ENCODE measurements around the gene SERPINF2. TPM values are rescaled to one million over a fixed set of nuclear protein-coding genes. Genes with fewer than 3 reads are reported as not detected.
A peak's percentile ranks its signal among the peaks of the same experiment; 100 is the strongest.

The SERPINF2 gene
- total RNA-seq, 1 donor from 2014 or later = 0.37 TPM

DNA sequence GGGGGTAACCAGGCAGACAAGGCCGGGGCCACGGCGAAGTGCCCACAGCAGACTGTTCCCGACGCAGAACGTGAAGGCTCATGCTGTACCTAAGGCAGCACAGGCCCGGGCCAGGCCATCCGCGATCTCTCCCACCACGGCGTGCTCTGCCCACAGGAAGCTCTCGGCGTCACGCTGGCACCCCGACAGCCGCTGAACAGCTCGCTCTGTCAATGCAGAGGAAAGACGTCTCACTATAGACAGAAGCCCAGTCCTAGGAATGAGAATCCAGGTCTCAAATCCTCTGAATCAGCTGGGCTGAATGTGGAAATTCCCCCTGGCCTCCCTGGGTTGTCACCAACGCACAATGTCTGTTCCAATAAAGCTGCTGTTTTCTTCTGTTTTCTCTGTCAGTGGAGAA, 40.6 kb downstream of the SERPINF2 start:
- peaks cover 13% of the 10 kb centered on the region for H3K4me1 Mint-ChIP-seq (ENCODE audit: low read depth, unreplicated experiment)
- H3K36me3 Mint-ChIP-seq (ENCODE audit: unreplicated experiment) = no peaks in the 10 kb centered on the region
- H3K27me3 Mint-ChIP-seq (ENCODE audit: unreplicated experiment) = peaks cover 2% of the 10 kb centered on the region
- peak overlapping the region; percentile 21 for H3K27ac Mint-ChIP-seq (ENCODE audit: unreplicated experiment)
- no peak overlapping the region for H3K4me3 Mint-ChIP-seq (ENCODE audit: unreplicated experiment)
- TF ChIP-seq, protein P1, sequence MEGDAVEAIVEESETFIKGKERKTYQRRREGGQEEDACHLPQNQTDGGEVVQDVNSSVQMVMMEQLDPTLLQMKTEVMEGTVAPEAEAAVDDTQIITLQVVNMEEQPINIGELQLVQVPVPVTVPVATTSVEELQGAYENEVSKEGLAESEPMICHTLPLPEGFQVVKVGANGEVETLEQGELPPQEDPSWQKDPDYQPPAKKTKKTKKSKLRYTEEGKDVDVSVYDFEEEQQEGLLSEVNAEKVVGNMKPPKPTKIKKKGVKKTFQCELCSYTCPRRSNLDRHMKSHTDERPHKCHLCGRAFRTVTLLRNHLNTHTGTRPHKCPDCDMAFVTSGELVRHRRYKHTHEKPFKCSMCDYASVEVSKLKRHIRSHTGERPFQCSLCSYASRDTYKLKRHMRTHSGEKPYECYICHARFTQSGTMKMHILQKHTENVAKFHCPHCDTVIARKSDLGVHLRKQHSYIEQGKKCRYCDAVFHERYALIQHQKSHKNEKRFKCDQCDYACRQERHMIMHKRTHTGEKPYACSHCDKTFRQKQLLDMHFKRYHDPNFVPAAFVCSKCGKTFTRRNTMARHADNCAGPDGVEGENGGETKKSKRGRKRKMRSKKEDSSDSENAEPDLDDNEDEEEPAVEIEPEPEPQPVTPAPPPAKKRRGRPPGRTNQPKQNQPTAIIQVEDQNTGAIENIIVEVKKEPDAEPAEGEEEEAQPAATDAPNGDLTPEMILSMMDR (IDR thresholded peaks at IDR 0.05; ENCODE audit: partially characterized antibody, unreplicated experiment) = no peak
- no peak for DNase-seq
- H3K9me3 Mint-ChIP-seq (ENCODE audit: unreplicated experiment) = peaks cover 3% of the 10 kb centered on the region

DNA sequence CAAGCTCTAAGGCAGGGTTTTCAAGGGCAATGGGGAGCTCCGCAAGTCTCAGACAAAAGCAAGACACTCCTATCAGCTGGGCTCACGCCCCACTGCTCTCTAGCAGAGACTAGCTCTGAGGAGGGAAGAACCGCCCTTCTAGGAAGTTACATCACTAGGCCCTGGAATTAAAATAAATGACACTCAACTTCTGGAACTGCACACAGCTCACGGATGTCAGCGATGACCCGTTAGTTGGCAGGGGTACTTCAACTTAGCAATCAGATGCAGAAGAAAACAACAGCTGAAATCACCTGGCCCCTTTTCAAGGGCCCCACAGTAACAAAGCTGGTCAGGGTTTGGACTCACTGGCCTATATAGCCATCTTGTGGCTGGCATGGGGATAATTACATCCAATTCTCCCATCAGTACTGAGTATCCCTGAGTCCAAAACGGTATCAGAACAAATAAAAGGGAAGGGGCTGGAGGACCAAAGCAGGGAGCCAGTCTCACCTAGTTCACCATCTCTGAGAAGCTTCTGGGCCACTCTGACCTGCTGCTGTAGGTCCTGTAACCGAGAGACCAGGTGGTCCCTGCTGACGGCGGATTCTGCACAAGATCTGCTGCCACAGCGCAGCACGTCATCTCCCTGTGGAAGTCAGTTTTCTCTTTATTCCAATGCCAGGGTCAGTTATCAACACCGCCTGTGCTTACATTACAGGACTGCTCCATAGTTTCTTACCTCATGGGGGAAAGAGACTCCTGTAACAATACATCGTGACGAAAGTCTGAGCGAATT, 41.4 kb downstream of the SERPINF2 start:
- TF ChIP-seq, protein P1 (IDR thresholded peaks at IDR 0.05; ENCODE audit: partially characterized antibody, unreplicated experiment) = peak; percentile 65
- H3K27ac Mint-ChIP-seq (ENCODE audit: unreplicated experiment) = peak overlapping the region; percentile 38
- H3K4me1 Mint-ChIP-seq (ENCODE audit: low read depth, unreplicated experiment) = peaks cover 13% of the 10 kb centered on the region
- H3K9me3 Mint-ChIP-seq (ENCODE audit: unreplicated experiment) = peaks cover 3% of the 10 kb centered on the region
- no peaks in the 10 kb centered on the region for H3K36me3 Mint-ChIP-seq (ENCODE audit: unreplicated experiment)
- H3K27me3 Mint-ChIP-seq (ENCODE audit: unreplicated experiment) = peaks cover 2% of the 10 kb centered on the region
- no peak for DNase-seq
- no peak overlapping the region for H3K4me3 Mint-ChIP-seq (ENCODE audit: unreplicated experiment)

DNA sequence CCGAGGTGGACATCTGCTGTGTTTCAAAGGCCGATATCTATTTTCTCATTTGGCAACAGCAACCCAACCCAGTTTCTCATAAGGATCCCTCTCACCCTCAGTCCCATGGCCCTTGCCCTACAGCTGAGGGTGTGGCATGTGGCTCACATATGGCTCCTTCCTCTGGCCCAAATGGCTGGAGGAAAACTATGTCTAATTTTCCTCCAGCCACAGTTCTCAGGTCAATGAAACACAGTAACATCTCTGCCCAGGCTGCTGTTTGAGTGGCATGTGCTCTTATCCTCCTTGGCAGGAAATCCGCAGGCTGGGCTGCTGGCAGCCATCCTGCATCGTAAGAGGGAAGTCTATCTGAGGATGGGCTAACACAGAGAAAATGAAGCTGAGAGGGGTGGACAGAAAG, 43.3 kb downstream of the SERPINF2 start:
- TF ChIP-seq, protein P1 (IDR thresholded peaks at IDR 0.05; ENCODE audit: partially characterized antibody, unreplicated experiment) = no peak
- Mint-ChIP-seq H3K27ac (ENCODE audit: unreplicated experiment) (peak overlapping the region; percentile 86), H3K9me3 (ENCODE audit: unreplicated experiment) (peaks cover 3% of the 10 kb centered on the region), H3K4me3 (ENCODE audit: unreplicated experiment) (no peak overlapping the region), H3K36me3 (ENCODE audit: unreplicated experiment) (no peaks in the 10 kb centered on the region), H3K4me1 (ENCODE audit: low read depth, unreplicated experiment) (peaks cover 13% of the 10 kb centered on the region), H3K27me3 (ENCODE audit: unreplicated experiment) (peaks cover 2% of the 10 kb centered on the region)
- DNase-seq = no peak

DNA sequence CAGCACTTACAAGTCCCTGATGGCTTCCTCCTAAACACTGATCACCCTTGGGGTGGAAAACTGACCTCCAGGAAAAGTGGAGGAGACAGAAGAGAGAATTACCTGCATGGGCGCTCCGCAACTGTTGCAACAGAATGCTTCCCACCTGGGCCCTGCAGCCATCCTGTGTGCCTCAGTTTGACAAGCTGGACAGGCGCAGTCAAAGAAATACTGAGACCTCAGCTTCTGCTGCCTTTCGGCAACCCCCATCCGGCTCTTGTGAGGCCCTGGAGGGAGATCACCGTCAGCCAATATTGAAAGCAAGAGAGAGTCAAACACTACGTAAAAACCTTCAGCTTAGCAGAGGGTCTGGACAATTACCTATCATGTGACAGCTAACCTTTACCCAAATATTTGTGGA, 44.0 kb downstream of the SERPINF2 start:
- Mint-ChIP-seq H3K27me3 (ENCODE audit: unreplicated experiment) (peaks cover 2% of the 10 kb centered on the region), H3K4me1 (ENCODE audit: low read depth, unreplicated experiment) (peaks cover 13% of the 10 kb centered on the region), H3K9me3 (ENCODE audit: unreplicated experiment) (peaks cover 3% of the 10 kb centered on the region), H3K4me3 (ENCODE audit: unreplicated experiment) (no peak overlapping the region), H3K27ac (ENCODE audit: unreplicated experiment) (no peak overlapping the region), H3K36me3 (ENCODE audit: unreplicated experiment) (no peaks in the 10 kb centered on the region)
- TF ChIP-seq, protein P1 (IDR thresholded peaks at IDR 0.05; ENCODE audit: partially characterized antibody, unreplicated experiment) = no peak
- DNase-seq = no peak

DNA sequence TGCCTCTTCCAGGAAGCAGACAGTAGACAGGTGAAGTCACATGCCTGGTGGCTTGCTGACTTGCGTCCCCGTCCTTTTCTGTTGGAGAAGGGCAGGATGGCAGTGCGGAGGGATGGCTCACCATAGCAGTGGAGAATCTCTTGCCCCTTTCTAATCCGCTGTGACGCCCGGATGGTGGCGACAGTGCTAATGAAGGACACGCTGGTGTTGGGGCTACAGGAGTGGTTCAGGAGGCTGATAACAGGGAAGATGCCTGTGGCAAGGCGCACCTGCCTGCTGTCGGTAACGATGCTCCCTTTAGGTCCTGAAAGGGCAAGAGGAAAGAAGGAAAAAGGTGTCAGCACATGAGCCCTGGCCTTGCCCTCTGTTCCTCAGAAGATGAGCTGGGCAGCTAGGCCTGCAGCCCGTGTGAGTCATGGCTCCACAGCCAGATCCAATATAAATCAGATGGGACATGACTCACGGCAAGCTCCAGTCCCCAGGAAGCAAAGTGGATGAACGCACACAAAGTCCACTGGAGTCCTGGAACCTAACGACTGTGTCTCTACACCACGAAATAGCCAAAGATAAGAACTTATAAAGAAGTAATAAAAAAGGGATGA, 44.7 kb downstream of the SERPINF2 start:
- H3K4me3 Mint-ChIP-seq (ENCODE audit: unreplicated experiment) = no peak overlapping the region
- H3K4me1 Mint-ChIP-seq (ENCODE audit: low read depth, unreplicated experiment) = peaks cover 13% of the 10 kb centered on the region
- no peak for DNase-seq
- H3K36me3 Mint-ChIP-seq (ENCODE audit: unreplicated experiment) = no peaks in the 10 kb centered on the region
- no peak overlapping the region for H3K27ac Mint-ChIP-seq (ENCODE audit: unreplicated experiment)
- TF ChIP-seq, protein P1 (IDR thresholded peaks at IDR 0.05; ENCODE audit: partially characterized antibody, unreplicated experiment) = no peak
- peaks cover 3% of the 10 kb centered on the region for H3K9me3 Mint-ChIP-seq (ENCODE audit: unreplicated experiment)
- peaks cover 2% of the 10 kb centered on the region for H3K27me3 Mint-ChIP-seq (ENCODE audit: unreplicated experiment)
